Stimulated activated effector memory CD8-positive, alpha-beta T cell treated with anti-CD3 and anti-CD28 coated beads, Interleukin-12 subunit alpha, Interleukin-12 subunit beta, amount 100 ng/mL, for 72 hours (primary cell): ENCODE data around the gene PHYKPL.
"Not testable (repeated sequence)": the region's sequence is repeated elsewhere in the genome, so short reads cannot be mapped to it uniquely, and the experiment has no call there.

Source experiments
- ATAC-seq: fragments of 150-1000 bp; cut with Tn5 transposase; 2 replicates; pipeline ENCODE4 v1.10.0; 2021
- DNase-seq, 2 donors: peaks; one replicate each; pipeline ENCODE4 v3.0.0; 2021 to 2022; ENCODE audit warnings: low spot score in 2 of 2
- H3K27ac Mint-ChIP-seq: one replicate; pipeline ENCODE4 v1.8.0; 2022; ENCODE audit warnings: mild to moderate bottlenecking, mixed read lengths
- H3K36me3 Mint-ChIP-seq: one replicate; pipeline ENCODE4 v1.8.0; 2022; ENCODE audit warnings: mild to moderate bottlenecking, mixed read lengths
- H3K4me1 Mint-ChIP-seq: one replicate; pipeline ENCODE4 v1.8.0; 2022; ENCODE audit warnings: mixed read lengths
- H3K4me3 Mint-ChIP-seq: one replicate; pipeline ENCODE4 v1.8.0; 2022; ENCODE audit warnings: mild to moderate bottlenecking, mixed read lengths
- H3K9me3 Mint-ChIP-seq: one replicate; pipeline ENCODE4 v1.8.0; 2022; ENCODE audit warnings: mixed read lengths

Gene PHYKPL

DNA sequence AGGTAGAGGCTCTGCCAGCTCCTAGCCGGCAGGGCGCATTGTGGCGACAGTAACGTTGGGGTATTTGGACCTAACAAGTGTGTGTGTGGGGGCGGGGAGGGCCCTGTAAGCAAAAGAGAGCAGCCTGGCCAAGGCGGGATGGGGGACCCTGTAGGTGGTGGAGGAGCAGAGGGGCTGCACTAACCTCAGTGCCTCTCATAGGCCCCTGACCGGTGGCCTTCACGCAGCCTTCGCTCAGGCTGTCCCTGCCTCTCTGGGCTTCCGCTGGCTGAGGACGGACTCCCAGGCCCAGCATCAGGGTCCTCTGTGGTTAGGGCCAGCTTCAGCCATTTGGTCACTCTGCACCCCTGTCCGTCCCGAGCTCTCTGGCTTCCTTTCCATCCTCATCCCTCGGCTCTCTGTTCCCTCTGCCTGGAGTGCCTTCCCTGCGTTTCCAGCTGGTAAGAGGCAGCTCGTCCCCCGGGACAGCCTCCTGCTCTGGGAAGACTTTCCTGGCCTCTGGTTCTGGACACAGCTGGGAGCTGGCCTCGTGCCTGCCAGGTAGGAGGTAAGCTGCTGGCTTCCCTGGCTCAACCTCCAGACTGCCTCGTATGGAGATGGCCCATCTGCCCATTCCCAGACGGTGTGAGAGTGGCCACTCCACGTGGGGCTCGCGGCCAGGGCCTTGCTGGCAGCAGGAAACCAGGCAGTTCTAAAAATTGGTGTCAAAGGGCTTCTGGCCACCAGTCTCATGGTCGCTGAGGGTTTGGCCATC, 39.3 kb upstream of the PHYKPL start:
- Mint-ChIP-seq H3K9me3 (no peaks in the 10 kb centered on the region), H3K4me3 (no peak overlapping the region), H3K36me3 (no peaks in the 10 kb centered on the region), H3K27ac (no peak overlapping the region), H3K4me1 (no peaks in the 10 kb centered on the region)
- DNase-seq (no peak), ATAC-seq (no peak)

DNA sequence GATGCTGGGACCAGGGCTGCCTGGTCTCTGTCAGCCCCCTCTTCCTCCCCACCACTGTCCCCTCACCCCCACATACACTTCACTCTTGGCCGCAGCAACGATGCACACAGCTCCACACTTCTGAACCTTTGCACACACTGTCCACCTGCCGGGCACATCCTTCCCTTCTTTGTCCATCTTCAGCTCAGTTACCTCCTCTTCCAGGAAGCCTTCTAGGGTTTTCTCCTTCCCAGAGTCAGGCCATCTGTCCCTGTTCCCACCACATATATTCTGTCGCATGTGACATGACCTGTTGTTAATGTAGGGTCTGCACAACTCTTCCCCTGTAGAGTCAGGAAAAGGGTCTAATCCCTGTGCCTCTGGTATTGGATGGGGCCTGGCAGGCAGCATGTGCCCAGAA, 38.6 kb upstream of the PHYKPL start:
- Mint-ChIP-seq H3K27ac (no peak overlapping the region), H3K36me3 (no peaks in the 10 kb centered on the region), H3K9me3 (no peaks in the 10 kb centered on the region), H3K4me1 (no peaks in the 10 kb centered on the region), H3K4me3 (no peak overlapping the region)
- ATAC-seq (no peak), DNase-seq (no peak)

DNA sequence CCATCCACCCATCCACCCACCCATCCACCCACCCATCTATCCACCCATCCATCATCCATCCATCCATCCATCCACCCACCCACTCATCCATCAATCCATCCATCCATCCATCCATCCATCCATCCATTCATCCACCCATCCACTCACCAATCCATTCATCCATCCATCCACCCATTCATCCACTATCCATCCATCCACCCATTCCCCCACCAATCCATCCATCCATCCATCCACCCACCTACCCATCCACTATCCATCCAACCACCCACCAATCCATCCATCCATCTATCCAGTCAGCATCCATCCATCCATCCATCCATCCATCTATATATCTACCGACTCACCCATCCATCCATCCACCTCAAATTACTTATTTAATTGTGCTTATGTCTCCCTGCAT, 36.9 kb upstream of the PHYKPL start:
- Mint-ChIP-seq H3K36me3 (no peaks in the 10 kb centered on the region), H3K9me3 (no peaks in the 10 kb centered on the region), H3K27ac (no peak overlapping the region), H3K4me1 (no peaks in the 10 kb centered on the region), H3K4me3 (no peak overlapping the region)
- DNase-seq (no peak), ATAC-seq (no peak)

DNA sequence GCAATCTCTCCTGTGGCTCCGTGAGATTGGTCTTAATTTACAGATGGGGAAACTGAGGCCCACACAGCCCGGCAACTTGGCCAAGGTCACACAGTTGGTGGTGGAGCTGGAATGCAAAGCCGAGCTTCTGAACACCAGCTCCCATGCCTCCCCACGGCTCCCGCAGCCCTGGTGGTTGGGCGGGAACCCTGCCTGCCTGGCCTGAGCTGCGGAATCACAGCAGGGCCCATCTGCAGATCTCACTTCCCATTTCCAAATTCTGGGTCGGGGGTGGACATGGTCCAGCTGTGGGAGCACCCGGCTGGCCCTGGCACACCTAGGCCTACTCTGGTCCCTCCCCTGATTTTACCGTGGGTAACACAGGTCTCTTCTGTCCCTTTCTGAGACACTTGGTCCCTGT, 35.3 kb upstream of the PHYKPL start:
- H3K36me3 Mint-ChIP-seq = no peaks in the 10 kb centered on the region
- no peak overlapping the region for H3K4me3 Mint-ChIP-seq
- no peak overlapping the region for H3K27ac Mint-ChIP-seq
- H3K4me1 Mint-ChIP-seq = no peaks in the 10 kb centered on the region
- DNase-seq = no peak
- H3K9me3 Mint-ChIP-seq = no peaks in the 10 kb centered on the region
- ATAC-seq = no peak

DNA sequence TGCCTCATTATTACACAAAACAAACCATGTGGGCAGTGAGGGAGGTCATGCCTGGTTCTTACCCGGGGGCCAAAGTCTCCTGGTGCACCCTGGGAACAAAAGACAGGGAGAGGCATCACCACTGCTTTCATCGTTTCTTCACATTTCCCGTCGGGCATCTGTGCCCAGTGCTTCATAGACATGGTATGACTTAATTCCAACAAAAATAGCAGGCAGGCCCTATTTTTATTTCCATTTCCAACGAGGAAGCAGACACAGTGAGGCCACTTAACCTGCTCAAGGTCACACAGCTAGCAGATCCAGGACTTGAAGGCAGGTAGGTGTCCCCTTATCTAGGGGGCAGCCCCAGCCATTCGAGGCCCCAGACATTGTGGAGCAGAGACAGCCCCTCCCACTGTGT, 34.6 kb upstream of the PHYKPL start:
- no peaks in the 10 kb centered on the region for H3K9me3 Mint-ChIP-seq

DNA sequence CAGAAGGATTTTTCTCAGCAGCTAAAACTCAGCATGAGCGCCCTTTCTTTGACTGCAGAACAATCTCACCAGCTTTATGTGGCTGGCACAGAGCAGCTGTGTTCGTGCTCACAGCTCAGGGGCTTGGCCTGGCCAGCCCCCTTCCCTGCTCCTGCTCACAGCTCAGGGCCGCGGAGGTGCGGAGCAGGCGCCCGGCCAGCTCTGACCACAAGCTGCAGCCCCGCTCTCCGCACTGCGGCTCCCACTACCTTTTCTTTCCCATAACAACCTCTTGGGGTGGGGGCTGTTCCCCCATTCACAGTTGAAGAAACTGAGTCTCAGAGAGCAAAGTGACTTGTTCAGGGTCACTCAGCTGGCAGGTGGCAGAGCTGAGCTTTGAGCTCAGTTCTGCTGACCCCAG, 34.0 kb upstream of the PHYKPL start:
- Mint-ChIP-seq H3K36me3 (no peaks in the 10 kb centered on the region), H3K9me3 (no peaks in the 10 kb centered on the region), H3K4me1 (no peaks in the 10 kb centered on the region), H3K4me3 (no peak overlapping the region), H3K27ac (no peak overlapping the region)
- DNase-seq = no peak
- no peak for ATAC-seq

More for the DNA sequence above, 34.6 kb upstream of the PHYKPL start:
- Mint-ChIP-seq H3K4me3 (no peak overlapping the region), H3K27ac (no peak overlapping the region), H3K36me3 (no peaks in the 10 kb centered on the region), H3K4me1 (no peaks in the 10 kb centered on the region)
- no peak for ATAC-seq
- no peak for DNase-seq

DNA sequence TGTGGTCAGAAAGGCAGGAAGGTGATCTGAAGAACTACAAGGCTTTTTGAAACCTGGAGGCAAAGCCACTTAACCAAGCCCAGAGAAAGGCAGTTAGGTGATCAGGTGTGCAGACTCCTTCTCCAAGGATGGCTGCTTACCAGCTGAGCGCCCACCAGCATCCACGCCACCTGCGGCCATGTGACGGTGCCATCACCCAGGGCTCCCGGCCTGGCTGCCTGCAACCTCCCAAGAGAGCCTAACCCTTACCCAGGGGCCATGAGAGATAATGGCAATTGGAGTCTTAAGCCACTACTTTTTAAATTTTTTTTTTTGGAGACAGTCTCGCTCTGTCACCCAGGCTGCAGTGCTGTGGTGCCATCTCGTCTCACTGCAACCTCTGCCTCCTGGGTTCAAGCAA, 33.1 kb upstream of the PHYKPL start:
- Mint-ChIP-seq H3K4me3 (no peak overlapping the region), H3K9me3 (no peaks in the 10 kb centered on the region), H3K27ac (peak overlapping the region; percentile 81), H3K4me1 (peaks cover 1% of the 10 kb centered on the region), H3K36me3 (no peaks in the 10 kb centered on the region)
- ATAC-seq (no peak), DNase-seq (no peak)

DNA sequence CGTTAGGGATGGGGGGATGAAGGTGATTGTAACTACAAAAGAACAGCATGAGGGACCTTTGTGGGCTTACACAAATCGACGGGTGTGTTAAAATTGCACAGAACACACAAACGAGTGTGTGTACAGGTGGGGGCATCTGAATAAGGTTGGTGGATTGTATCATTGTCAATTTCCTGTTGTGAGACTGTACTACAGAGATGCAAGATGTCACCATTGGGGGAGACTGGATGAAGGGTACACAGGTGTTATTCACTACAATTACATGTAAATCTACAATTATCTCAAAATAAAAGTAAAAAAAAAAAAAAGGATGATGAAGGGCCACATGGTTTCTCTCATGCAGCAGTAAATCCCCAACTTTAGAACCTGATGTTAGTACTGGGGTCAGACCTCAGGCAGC, 31.4 kb upstream of the PHYKPL start:
- H3K9me3 Mint-ChIP-seq = no peaks in the 10 kb centered on the region
- H3K27ac Mint-ChIP-seq = no peak overlapping the region
- peaks cover 9% of the 10 kb centered on the region for H3K4me1 Mint-ChIP-seq
- DNase-seq = no peak
- no peak for ATAC-seq
- no peaks in the 10 kb centered on the region for H3K36me3 Mint-ChIP-seq
- H3K4me3 Mint-ChIP-seq = no peak overlapping the region

DNA sequence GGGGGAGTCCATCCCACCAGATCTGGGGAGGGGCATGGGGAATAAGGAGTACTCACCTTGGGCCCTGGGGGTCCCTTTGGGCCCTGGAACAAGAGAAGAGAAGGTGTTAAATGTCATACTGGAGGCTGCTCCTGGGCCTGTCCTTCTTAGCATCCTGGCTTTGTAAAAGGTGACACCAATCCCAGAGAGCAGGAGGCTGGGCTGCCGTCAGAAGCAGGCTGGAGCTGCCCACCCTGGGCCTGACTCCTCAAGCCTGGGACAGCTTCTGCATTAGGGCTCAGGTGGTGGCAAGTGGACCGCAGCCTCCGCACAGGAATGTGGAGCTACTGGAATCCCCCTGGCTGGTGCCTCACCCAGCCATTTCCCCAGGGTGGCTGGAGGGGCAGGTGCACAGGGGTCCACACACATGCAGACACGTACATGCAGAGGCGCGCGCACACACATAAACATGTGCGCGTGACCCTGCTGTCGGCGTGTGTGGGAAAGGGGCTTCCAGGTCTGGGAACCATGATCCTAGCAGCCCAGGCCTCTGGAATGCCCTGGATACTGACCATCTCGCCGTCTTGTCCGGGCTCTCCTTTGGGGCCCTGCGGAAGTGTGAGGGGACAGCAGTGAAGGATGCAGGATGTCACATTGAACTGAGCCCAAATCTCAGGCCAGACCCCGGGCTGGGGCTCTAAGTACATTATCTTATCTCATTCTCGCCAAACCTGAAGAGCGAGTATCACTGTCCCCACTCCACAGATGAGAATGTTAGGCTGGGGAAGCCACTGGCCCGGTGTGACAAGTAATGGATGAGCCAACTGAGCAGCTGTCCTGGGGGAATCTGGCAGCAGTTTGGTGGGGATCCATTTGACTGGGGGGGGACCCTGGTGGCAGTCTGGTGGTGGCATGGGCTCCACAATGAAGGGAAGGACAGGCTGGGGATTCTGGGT, 29.3 kb upstream of the PHYKPL start:
- no peaks in the 10 kb centered on the region for H3K9me3 Mint-ChIP-seq
- no peak overlapping the region for H3K4me3 Mint-ChIP-seq
- H3K27ac Mint-ChIP-seq = peak overlapping the region; percentile 77
- ATAC-seq = no peak
- no peak for DNase-seq
- no peaks in the 10 kb centered on the region for H3K36me3 Mint-ChIP-seq
- H3K4me1 Mint-ChIP-seq = peaks cover 9% of the 10 kb centered on the region

DNA sequence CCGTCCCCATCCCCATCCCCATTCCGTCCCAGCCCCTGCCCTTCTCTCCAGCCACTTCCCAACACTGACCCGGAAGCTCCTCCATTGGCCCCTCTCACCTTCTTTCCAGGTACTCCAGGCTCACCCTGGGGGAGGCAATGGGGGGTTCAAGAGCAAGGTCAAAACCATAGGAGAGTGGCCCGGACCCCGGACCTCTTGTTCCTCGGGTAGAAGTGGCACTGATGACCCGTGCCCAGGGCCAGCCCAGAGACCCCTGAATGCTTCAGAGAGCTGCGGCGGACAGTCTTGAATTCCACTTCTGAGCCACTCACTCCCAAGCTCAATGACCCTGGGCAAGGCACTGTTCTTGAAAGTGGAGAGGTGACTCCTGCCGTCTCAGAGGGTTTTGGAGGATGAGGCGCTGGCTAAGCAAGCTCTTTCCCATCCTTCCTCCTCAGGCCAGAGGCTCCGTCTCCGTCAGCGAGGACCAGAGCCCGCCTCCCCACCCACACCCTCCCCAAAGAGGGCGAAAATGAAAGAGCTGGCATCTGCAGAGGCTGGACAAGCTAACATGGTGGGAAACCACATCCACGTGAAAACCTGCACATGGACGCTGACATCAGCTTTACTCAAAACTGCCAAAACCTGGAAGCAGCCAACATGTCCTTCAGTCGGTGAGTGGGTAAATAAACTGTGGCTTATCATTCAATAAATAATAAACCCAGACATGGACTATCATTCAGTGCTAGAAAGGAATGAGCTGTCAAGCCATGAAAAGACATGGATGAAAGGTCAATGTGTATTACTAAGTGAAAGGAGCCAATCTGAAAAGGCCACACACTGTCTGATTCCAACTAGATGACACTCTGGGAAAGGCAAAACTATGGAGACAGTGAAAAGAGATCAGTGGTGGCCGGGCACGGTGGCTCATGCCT, 27.3 kb upstream of the PHYKPL start:
- ATAC-seq = peak; percentile 44
- Mint-ChIP-seq H3K27ac (peak overlapping the region; percentile 36), H3K4me3 (no peak overlapping the region), H3K36me3 (no peaks in the 10 kb centered on the region), H3K4me1 (peaks cover 9% of the 10 kb centered on the region), H3K9me3 (no peaks in the 10 kb centered on the region)
- DNase-seq = no peak

DNA sequence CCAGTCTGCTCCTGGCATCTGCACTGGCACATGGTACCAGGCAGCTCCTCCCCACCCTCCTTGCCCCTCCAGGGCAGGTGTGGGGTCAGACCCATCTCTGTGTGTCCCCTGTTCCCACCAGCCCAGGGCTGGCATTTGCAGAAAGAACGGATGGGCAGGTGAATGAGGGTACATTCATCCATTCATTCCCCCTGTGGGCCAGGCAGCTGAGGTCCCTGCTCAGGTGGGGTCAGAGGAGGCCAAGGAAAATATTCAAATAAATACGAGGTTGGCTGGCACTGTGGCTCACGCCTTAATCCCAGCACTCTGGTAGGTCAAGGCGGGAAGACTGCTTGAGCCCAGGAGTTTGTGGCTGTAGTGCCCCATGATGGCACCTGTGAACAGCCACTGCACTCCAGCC, 25.0 kb upstream of the PHYKPL start:
- no peaks in the 10 kb centered on the region for H3K9me3 Mint-ChIP-seq
- ATAC-seq (no peak), DNase-seq (no peak)
- H3K36me3 Mint-ChIP-seq = no peaks in the 10 kb centered on the region
- H3K4me3 Mint-ChIP-seq = no peak overlapping the region
- H3K27ac Mint-ChIP-seq = no peak overlapping the region
- H3K4me1 Mint-ChIP-seq = peaks cover 13% of the 10 kb centered on the region

DNA sequence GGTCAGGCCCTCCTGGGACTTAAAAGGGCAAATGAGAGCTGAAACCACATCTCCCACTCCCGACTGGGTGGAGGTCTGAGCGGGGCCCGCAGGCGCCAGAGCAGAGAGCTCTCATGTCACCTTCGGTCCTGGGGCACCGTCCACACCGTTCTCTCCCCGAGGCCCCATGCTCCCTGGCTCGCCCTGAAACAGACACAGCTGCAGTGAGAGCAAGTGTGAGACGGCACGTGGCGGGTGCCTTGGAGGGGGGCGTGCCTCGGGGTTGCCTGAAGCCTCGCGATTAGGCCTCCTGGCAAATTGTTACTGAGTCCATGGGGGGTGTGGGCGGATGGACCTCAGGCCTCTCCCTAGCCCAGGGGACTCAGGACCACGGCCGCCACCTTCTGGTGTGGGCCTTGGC, 24.1 kb upstream of the PHYKPL start:
- ATAC-seq (no peak), DNase-seq (no peak)
- Mint-ChIP-seq H3K9me3 (no peaks in the 10 kb centered on the region), H3K27ac (no peak overlapping the region), H3K4me3 (no peak overlapping the region), H3K36me3 (no peaks in the 10 kb centered on the region), H3K4me1 (peaks cover 19% of the 10 kb centered on the region)

DNA sequence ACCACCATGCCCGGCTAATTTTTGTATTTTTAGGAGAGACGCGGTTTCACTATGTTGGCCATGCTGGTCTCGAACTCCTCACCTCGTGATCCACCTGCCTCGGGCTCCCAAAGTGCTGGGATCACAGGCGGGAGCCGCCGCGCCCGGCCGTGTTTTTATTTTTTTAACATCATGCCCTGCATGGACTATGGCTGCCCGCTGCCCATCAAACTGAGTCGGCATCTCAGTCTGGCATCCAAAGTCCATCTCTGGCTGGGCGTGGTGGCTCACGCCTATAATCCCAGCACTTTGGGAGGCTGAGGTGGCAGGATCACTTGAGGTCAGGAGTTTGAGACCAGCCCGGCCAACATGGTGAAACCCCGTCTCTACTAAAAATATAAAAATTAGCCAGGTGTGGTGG, 21.0 kb upstream of the PHYKPL start:
- peaks cover 28% of the 10 kb centered on the region for H3K4me1 Mint-ChIP-seq
- H3K27ac Mint-ChIP-seq, DNase-seq, H3K36me3 Mint-ChIP-seq, H3K4me3 Mint-ChIP-seq, H3K9me3 Mint-ChIP-seq, ATAC-seq: not testable (repeated sequence)

DNA sequence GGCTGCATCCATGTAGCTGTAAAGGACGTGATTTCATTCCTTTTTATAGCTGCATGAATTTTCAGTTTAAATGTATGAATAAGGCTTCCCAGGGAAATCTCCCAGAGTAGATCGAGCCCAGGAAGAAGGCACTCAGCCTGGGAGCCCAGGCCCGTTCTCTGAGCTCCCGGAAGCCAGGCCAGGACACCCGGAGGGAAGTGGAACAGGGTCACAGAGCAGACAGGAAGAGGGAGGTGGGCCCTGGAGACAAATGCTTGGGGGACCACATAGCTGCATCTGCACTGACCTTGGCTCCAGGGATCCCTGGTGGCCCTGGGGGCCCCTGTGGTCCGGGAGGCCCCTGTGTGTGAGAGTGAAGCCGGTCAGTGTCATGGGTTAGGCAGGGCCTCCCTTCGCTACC, 19.7 kb upstream of the PHYKPL start:
- DNase-seq (no peak), ATAC-seq (no peak)
- Mint-ChIP-seq H3K27ac (peak overlapping the region; percentile 60), H3K4me1 (peaks cover 37% of the 10 kb centered on the region), H3K9me3 (no peaks in the 10 kb centered on the region), H3K4me3 (no peak overlapping the region), H3K36me3 (peaks cover 7% of the 10 kb centered on the region)

DNA sequence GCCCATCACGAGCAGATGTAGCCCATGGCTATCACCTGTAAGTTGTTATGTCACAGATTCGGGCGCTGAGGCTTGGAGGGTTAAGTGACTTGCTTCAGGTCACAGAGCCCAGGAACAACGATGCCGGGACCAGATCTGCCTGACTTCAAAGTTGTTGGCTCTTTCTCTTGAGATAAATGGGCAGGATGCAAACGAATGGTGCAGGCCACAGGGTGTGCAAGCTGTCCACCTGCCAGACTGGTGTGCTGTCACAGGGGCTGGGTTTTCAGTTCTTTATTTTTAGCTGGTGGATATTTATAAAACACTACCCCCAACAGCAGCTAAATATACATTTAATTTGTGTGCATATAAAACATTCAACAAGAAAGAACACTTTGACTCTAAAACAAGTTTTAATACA, 17.7 kb upstream of the PHYKPL start:
- DNase-seq (no peak), ATAC-seq (no peak)
- H3K4me1 Mint-ChIP-seq = peaks cover 44% of the 10 kb centered on the region
- peaks cover 13% of the 10 kb centered on the region for H3K36me3 Mint-ChIP-seq
- no peaks in the 10 kb centered on the region for H3K9me3 Mint-ChIP-seq
- no peak overlapping the region for H3K27ac Mint-ChIP-seq
- no peak overlapping the region for H3K4me3 Mint-ChIP-seq
